HG02981 (cell line): ENCODE results near the gene ARHGAP28.
"Not testable (repeated sequence)": the region's sequence is repeated elsewhere in the genome, so short reads cannot be mapped to it uniquely, and the experiment has no call there.

ENCODE experiments used
- ATAC-seq: cut with Tn5 transposase; IDR thresholded peaks from one replicate; pipeline ENCODE4 v1.9.1; 2021; ENCODE audit warnings: mild to moderate bottlenecking, moderate library complexity; ENCODE audit not compliant: unreplicated experiment

ARHGAP28 gene

DNA sequence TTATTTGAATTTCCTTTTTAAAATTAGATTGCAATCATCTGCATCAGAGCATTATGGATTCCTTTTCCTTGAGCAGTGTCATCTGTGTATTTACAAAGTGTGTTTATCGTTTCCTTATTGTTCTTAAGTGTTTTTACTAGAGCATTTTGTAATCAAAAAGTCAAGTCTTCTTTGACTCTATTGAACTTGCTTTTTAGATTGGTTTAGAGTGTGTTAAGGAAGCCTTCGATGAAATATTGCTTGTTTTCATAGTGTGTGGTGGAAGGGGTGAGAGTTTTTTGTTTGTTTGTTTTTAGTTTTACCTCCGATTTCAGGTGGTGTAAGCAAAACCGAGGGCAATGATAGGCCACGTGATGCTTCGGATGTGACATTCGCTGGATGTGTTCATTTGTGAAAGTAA is 45.7 kb downstream of the ARHGAP28 start:
- no peak for ATAC-seq

DNA sequence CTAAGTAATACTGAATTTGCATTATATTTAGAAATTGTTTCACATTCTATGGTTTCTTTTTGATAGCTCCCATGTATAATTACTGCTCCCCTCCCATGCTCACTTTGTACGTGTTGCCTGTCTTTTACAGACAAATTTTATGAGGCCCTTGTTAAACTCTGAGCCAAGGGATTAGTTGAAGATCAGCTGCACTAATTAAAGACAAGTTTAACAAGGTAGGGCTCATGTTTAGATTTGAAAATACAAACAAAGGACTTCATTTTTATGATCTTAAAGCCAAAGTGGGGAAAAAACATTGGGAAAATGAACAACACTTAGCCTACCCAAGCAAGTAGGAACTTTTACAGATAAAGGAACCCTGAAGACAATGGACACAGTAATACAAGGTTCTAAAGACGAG is 46.2 kb downstream of the ARHGAP28 start:
- ATAC-seq = no peak

DNA sequence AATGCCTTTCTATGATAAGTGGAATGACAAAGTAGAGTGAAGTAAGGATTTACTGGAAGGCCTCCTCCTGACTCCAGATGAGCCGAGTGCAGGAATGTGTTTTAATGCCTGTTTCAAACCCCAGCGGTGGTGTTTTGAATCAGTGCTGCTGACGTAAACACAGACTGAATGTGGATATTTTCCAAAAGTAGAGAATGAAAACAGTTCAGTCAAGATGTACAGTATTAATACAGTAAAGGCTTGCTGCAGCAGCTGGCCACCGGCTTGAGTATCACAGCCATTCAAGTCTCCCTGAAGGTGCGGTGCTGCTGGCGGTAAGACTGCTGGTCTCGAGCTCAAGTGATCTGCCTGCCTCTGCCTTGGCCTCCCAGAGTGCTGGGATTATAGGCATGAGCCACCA is 46.7 kb downstream of the ARHGAP28 start:
- no peak for ATAC-seq

DNA sequence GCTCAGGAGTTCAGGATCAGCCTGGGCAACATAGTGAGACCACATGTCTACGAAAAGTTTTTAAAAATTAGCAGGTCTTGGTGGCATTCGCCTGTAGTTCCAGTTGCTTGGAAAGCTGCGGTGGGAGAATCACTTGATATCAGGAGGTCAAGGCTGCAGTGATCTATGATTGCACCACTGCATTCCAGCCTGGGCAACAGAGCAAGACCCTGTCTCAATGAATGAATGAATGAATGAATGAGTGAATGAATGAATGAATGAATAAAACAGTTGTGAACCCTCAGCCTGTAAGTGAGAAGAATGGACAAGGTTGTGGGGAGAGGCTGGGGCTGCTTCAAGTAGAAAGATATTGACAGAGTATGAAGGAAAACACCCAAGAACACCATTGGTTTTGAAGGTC is 48.0 kb downstream of the ARHGAP28 start:
- no peak for ATAC-seq

DNA sequence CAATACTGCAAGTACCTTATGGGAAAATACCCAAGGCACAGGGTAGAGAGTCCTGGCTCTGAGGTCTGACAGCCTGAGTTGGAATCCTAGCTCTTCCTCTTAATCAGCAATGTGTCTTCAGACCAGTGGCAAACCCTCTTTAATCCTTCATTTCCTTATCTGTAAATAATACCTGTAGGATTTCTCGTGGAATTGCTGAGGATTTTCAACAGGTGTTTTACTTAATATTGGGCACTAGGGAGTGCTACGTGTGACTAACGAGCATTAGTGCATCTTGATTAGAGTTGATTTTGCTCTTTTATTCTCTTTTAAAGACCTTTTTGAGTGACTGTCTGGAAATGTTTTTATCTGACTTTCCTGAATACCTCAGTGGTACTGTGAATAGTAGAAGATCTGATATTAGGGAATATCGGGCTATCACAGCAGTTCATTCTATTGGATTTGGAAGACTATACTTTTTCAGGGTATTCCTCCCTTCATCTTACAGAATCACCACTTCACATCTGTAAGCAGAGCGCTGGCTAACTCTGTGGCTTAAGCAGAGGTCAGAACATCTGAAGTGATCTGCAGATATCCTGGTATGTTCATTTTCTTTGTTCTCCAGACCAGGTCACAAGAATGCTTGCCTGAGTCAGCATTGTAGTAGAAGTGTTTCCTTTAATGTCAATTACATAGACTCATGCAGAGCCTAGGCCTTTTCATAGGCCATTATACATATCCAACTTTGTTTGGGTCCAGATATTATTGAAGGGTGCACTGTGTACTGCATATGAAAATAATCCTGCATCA is 49.1 kb downstream of the ARHGAP28 start:
- no peak for ATAC-seq

DNA sequence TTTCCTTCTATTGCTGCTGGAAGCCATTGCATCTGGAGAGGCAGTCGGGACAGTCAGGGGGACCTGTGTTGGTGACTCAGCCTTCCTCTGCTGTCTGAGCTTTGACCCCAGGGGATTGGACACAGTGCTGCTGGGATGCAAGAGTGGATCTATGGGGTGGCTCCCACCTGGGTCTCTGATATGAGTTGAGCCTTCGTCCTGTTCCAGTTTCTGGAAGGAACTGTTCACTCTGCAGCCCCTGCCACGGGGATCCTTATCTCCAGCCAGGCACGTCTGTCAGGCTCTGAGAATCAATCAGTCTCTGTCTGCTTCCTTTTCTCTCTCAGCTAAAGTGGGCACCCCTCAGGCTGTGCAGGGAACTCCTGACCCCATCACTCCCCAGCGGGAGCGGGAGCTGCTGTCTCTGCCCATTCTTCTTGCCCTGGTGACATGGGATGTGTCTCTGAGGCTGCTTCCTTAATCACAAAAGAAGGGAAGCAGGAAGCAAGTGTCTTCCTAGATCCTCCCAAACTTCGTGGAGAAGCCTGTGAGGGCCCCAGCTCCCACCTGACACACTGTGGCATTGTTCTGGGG is 51.7 kb downstream of the ARHGAP28 start:
- no peak for ATAC-seq

DNA sequence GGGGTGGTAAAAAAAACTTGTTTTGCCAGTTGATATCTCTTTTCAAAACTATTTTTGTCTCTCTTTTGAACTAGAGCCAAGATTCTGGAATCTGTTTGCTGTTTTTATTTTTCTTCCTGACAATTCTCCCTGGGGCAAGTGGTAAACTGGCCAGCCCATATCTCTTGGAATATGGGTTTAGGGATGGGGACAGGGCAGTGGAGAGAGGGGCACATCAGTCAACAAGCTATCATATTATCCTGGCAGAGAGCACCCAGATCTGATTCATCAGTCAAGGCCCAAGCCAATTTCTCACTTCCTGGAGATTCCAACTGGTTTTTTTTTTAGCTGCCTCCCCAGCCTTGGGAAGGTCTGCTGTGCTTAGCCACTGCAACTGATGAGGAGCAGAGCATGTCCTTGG is 52.3 kb downstream of the ARHGAP28 start:
- ATAC-seq = no peak

DNA sequence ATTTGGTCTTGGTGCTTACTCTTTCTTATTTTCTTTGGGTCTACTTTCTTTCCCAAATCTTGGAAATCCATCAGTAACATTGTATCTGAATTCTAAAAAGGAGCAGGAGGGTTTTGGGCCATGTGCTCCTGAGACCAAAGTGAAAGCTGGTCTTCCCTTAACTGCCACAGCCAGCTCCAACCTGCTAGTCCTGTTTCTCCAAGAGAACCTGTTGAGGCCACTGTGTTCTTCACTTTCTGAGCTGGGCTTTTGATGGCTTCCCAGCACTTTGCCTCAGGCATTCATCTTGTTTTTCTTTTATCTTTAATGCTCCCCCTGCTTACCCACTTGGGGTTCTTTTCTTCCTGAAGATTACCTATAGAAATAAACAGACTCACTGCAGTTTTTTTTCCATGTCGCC is 53.3 kb downstream of the ARHGAP28 start:
- ATAC-seq = no peak

DNA sequence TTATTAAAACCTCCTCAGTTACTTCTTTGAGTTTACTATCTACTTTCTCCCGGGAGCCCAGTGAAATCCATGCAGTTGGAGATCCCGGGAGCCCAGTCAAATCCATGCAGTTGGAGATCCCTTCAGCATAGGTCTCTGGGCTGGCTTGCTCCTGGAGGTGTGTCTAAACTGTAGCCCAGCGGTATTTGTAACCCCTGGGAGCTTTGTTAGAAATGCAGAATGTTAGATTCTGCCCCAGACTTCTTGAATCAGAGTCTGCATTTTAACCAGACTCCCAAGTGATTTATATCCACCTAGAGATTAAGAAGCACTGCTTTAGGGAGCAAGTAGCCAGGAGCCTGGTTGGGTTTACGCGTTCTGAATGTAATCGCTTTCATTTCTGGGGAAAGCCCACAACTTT is 54.5 kb downstream of the ARHGAP28 start:
- ATAC-seq = no peak

DNA sequence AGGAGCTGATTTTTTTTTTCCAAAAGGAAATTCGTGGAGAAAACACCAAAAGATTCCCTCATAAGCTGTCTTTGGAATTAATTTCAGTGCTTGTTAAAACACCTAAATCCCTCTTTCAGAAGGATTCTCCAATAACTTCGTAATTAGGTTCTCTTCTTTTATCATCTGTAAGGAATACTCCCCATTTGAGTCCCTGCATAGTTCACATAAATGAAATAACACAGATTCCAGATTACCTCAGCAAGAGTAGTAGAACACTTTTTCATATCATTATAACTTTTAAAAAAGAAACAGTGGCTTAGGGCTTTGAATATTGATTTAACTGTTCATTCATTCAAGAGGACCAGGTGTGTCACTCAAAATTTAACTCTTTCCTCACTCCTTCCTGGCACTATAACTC is 55.5 kb downstream of the ARHGAP28 start:
- no peak for ATAC-seq

DNA sequence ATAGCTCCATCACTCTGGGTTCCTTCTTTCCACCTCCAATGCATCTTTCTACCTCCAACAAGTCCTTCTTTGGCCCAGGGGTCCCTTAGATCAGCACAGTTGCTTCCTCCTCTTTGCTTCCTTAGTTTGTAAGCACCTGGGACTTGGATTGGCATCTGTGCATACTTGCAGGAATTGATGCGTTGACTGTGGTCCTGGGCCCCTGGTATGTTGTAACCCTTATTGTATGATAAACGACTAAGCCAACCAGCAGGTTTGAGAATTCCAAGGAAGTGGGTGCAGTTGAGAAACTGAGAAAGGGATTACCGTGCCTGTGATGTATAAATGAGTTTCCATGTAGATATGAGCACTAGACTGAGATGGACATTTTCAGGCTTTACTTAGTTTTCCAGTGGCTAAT is 55.9 kb downstream of the ARHGAP28 start:
- no peak for ATAC-seq

DNA sequence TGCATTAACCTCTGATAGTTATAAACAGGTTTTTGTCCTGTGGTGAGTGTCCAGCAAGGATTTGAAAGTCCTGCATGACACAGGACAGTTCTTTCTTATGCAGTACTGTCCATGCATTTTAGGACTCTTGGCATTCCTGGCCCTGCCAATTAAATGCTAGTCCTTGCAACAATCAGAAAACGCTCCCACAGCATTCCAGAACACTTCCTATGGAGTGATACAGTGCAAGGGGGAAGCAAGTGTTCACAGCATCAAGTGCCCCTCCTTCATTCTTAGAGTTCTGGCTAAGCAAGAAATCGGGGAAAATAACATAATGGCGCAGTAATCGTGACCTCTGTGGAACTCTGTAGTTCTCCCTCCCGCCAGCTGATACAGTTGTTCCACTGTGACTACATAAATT is 62.9 kb downstream of the ARHGAP28 start:
- ATAC-seq = no peak

DNA sequence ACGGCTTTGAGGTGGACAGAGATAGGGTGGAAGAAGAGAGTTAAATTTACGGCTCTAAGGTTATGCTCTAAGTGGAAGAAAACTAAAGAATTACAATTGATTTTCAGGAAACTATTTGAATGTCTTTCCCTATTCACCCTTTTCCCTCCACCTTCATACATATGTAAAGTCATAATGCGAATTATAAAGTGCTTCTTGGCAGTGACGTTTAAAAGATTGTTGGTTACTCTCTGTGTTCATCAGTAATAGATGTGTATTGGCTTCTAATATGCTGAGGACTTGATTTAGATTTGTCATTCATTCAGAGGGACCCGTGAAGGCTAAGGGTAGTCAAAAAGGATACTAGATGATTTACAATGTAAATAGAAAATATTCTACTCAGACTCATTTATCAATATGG is 63.9 kb downstream of the ARHGAP28 start:
- no peak for ATAC-seq

DNA sequence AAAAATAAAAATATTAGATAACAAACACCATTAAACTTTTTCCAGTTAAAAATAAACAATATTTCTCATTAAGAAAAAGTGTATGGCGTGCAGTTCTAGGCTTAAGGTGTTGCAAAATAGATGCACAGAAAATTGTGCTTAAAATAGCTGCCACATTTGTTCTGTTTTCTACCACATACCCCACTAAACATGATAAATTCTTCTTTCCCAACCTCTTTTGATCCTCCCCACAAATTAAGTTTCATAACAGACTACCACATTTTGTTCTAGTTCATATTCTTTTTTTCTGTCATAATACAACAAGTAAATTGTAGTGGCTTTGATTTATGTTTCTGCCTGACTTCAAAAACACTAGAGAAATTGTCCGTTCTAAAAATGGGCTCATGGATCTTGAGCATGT is 64.5 kb downstream of the ARHGAP28 start:
- ATAC-seq = no peak

DNA sequence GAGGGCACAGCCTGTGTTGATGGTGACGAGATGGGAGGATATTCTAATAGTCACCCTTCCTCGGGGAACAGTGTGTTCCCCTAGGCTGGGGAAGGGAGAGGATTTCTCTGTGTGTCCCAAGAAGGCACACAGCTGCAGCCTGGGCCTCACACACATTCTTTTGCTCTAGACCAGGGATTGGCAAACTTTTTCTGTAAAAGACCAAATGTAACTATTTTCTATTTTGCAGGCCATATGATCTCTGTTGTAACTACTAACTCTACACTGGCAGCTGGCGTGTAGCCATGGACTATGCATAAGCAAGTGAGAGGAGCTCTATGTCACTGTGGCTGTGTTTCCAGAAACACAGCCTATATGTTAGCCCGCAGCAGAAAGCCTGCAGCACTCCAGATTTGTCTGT is 65.8 kb downstream of the ARHGAP28 start:
- no peak for ATAC-seq

DNA sequence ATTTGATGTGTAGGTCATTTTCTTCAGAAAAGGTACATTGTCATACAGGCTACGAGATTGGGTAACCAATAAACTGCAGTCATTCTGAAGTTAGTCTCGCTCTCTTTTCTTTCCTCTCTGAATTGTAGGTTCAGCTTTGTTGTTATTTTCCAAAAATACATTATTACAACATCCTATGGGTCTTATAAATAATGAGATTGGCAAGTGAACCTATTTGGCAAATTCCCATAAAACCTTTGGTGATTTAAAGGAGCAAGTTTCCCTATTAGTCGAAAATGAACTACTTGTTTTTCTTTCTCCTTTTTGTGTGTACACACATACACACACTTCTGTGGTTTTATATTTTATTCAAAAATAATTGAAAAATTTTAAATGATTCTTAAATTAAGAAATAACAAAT is 67.0 kb downstream of the ARHGAP28 start:
- no peak for ATAC-seq

DNA sequence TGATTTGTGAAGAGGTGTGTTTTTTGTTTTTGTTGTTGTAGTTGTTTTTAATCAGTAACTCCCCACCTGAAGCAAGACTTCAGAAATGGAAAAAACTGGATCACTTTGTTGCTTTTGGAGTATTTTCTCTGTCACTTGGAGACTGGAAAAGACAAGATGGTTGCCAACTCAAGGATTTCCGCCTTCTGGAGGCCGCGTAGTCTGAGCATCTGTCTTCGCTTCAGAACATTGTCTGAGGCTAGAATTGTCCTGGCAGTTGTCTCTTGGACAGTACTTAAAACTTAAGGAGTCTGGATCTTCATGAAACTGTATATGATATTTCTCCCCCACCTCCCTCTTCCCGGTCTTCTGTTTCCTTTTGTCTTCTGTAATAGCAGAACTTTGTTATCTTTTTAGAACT is 67.7 kb downstream of the ARHGAP28 start:
- ATAC-seq = no peak

DNA sequence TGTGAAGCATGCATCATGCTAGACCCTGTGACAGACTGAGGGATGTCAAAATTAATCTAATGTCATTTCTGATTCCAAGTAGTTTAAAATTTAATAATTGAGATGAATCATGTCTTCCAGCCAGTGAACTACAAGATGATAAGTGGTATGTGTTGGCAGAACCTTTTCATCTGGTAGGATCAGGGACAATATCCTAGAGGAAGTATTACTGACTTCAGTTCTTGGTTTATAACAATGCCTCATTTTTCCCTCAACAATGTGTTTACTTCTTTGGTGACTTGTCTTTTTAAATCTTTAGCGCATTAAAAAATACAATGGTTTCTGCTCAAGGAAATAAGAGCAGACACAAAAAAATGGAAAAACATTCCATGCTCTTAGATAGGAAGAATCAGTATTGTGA is 69.4 kb downstream of the ARHGAP28 start:
- ATAC-seq = no peak

DNA sequence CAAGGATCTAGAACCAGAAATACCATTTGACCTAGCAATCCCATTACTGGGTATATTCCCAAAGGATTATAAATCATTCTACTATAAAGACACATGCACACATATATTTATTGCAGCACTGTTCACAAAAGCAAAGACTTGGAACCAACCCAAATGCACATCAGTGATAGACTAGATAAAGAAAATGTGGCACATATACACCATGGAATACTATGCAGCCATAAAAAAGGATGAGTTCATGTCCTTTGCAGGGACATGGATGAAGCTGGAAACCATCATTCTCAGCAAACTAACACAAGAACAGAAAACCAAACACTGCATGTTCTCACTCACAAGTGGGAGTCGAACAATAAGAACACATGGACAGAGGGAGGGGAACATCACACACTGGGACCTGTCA is 70.8 kb downstream of the ARHGAP28 start:
- ATAC-seq = not testable (repeated sequence)

DNA sequence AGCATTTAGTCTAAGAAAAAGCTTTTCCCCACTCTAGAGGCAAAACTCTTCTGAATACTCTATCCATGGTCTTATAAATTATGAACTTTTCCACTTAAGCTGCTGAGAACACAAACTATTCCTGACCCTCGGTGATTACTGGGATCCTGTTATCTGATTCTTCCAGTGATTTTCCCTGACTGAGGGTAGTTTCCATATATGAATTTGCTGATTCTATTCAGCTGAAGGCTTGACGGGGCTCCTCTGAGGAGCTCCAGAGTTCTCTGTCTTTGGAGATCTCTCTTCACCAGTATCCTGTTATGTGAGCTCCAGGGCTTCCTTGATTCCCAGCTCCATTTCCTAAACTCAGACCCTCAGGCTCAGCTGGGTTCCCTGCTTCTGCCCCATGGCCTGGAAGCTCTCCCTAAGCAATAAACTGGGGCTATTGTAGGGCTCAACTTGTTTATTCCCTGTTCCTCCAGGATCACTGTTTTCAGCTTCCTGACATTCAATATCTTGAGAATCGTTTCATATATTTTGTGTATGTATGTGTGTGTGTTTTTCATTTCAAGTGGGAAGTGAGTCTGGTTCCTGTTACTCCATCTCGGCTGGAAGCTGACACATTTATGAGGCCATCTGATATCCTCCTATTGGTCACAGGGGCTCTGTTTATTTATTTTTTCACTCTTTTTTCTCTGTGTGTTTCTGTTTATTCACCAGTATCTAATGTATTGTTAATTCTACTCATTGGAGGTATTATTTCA is 78.2 kb downstream of the ARHGAP28 start:
- ATAC-seq = no peak

DNA sequence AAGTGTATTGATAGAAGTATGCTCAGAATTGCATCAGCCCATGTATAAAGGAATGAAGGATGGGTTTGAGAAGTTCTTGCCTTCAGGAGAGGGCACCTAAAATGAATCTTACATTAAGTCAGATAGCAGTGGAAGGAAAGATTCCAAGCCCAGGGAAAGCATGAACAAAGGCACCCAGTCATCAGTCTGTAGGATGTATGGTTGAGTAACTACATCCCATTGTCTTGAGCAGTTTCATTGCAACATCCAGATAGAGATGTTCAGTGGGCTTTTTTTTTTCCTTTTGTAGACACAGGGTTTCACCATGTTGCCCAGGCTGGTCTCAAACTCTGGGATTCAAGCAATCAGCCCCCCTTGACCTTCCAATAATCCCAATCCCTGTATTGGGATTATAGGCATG is 80.7 kb downstream of the ARHGAP28 start:
- no peak for ATAC-seq

DNA sequence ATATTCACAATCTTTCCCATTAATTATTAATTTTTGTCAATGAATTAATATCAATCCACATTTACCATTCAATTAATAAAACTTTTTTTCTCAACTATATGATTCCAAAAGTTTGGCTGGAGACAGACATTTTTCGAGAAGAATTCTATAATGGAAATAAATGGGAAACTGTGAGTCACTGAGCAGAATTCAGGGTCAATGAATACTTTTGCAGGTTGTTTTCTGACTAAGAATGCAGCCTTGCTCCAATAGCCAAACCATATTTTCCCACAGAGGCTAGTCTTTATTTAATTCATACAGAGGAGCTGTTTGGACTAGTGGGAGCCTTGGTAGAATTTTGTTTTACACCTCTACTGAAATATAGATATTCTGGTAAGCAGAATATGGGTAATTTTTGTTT is 82.3 kb downstream of the ARHGAP28 start:
- ATAC-seq = no peak
